Activated CD4-positive, alpha-beta T cell treated with anti-CD3 and anti-CD28 coated beads for 24 hours (primary cell): ENCODE data around the gene CACNA2D1.
"Not testable (repeated sequence)": the region's sequence is repeated elsewhere in the genome, so short reads cannot be mapped to it uniquely, and the experiment has no call there.

Experiments used
- DNase-seq, 2 donors: peaks; one replicate each; pipeline ENCODE4 v3.0.0-alpha.2; 2020; ENCODE audit warnings: low read depth in 2 of 2

The CACNA2D1 gene

GRCh38 chr7:82049442-82049841 is 394.1 kb downstream of the CACNA2D1 start:
- DNase-seq = no peak

GRCh38 chr7:82044497-82045080 is 399.0 kb downstream of the CACNA2D1 start:
- no peak for DNase-seq

- DNase-seq = no peak
Observed at GRCh38 chr7:82039621-82040020, 404.0 kb downstream of the CACNA2D1 start.

- no peak for DNase-seq
Observed at GRCh38 chr7:82036146-82036886, 407.3 kb downstream of the CACNA2D1 start.

- DNase-seq = no peak
Observed at GRCh38 chr7:82035456-82035855, 408.1 kb downstream of the CACNA2D1 start.

GRCh38 chr7:82032901-82033300 is 410.7 kb downstream of the CACNA2D1 start:
- no peak for DNase-seq

GRCh38 chr7:82029236-82029913 is 414.2 kb downstream of the CACNA2D1 start:
- DNase-seq = no peak

GRCh38 chr7:82028097-82028496 is 415.5 kb downstream of the CACNA2D1 start:
- no peak for DNase-seq

- DNase-seq = no peak
Observed at GRCh38 chr7:82021713-82022112, 421.9 kb downstream of the CACNA2D1 start.

GRCh38 chr7:82021036-82021435 is 422.5 kb downstream of the CACNA2D1 start:
- DNase-seq = no peak

- no peak for DNase-seq
Observed at GRCh38 chr7:82019551-82020475, 423.8 kb downstream of the CACNA2D1 start.

GRCh38 chr7:82018226-82018625 is 425.4 kb downstream of the CACNA2D1 start:
- DNase-seq = no peak

GRCh38 chr7:82017334-82017943 is 426.1 kb downstream of the CACNA2D1 start:
- DNase-seq = no peak

GRCh38 chr7:82015751-82016150 is 427.8 kb downstream of the CACNA2D1 start:
- DNase-seq = no peak

- DNase-seq = not testable (repeated sequence)
Observed at GRCh38 chr7:82014574-82014973, 429.0 kb downstream of the CACNA2D1 start.

- no peak for DNase-seq
Observed at GRCh38 chr7:82012453-82012852, 431.1 kb downstream of the CACNA2D1 start.

- no peak for DNase-seq
Observed at GRCh38 chr7:82010416-82010815, 433.2 kb downstream of the CACNA2D1 start.

GRCh38 chr7:82007315-82007714 is 436.3 kb downstream of the CACNA2D1 start:
- DNase-seq = no peak

GRCh38 chr7:82005056-82005455 is 438.5 kb downstream of the CACNA2D1 start:
- DNase-seq = no peak

GRCh38 chr7:81993186-81993585 is 450.4 kb downstream of the CACNA2D1 start:
- no peak for DNase-seq

GRCh38 chr7:81990395-81990794 is 453.2 kb downstream of the CACNA2D1 start:
- no peak for DNase-seq
